ENCODE measurements around the gene RBM15B.
"Not testable (repeated sequence)": the region's sequence is repeated elsewhere in the genome, so short reads cannot be mapped to it uniquely, and the experiment has no call there.

The RBM15B gene

GRCh38 chr3:51360806-51361205 is 30.3 kb upstream of the RBM15B start:
- H3K4me3 ChIP-seq (ENCODE audit: low read length): no peak overlapping the region
- no peaks in the 10 kb centered on the region for H3K27me3 ChIP-seq (ENCODE audit: control insufficient read depth, insufficient read depth, low read length)
- H3K36me3 ChIP-seq (ENCODE audit: control insufficient read depth, low read depth, low read length): no peaks in the 10 kb centered on the region
- no peaks in the 10 kb centered on the region for H3K9me3 ChIP-seq (ENCODE audit: control insufficient read depth, low read depth, low read length)
- no peaks in the 10 kb centered on the region for H3K4me1 ChIP-seq (ENCODE audit: control insufficient read depth, low read depth, low read length)
- H3K9ac ChIP-seq (ENCODE audit: low read length): no peak overlapping the region
- no peak overlapping the region for H3K27ac ChIP-seq (ENCODE audit: low read length)

GRCh38 chr3:51361746-51362145 is 29.3 kb upstream of the RBM15B start:
- Histone ChIP-seq H3K9ac (ENCODE audit: low read length) (no peak overlapping the region), H3K4me3 (ENCODE audit: low read length) (no peak overlapping the region), H3K27ac (ENCODE audit: low read length) (no peak overlapping the region), H3K36me3 (ENCODE audit: control insufficient read depth, low read depth, low read length) (no peaks in the 10 kb centered on the region), H3K9me3 (ENCODE audit: control insufficient read depth, low read depth, low read length) (no peaks in the 10 kb centered on the region), H3K4me1 (ENCODE audit: control insufficient read depth, low read depth, low read length) (no peaks in the 10 kb centered on the region), H3K27me3 (ENCODE audit: control insufficient read depth, insufficient read depth, low read length) (no peaks in the 10 kb centered on the region)

GRCh38 chr3:51362476-51362875 is 28.6 kb upstream of the RBM15B start:
- Histone ChIP-seq H3K4me3 (ENCODE audit: low read length) (no peak overlapping the region), H3K4me1 (ENCODE audit: control insufficient read depth, low read depth, low read length) (no peaks in the 10 kb centered on the region), H3K27ac (ENCODE audit: low read length) (no peak overlapping the region), H3K27me3 (ENCODE audit: control insufficient read depth, insufficient read depth, low read length) (no peaks in the 10 kb centered on the region), H3K9ac (ENCODE audit: low read length) (no peak overlapping the region), H3K36me3 (ENCODE audit: control insufficient read depth, low read depth, low read length) (no peaks in the 10 kb centered on the region), H3K9me3 (ENCODE audit: control insufficient read depth, low read depth, low read length) (no peaks in the 10 kb centered on the region)

GRCh38 chr3:51368276-51368675 is 22.8 kb upstream of the RBM15B start:
- not testable (repeated sequence) for H3K9me3 ChIP-seq (ENCODE audit: control insufficient read depth, low read depth, low read length); H3K27me3 ChIP-seq (ENCODE audit: control insufficient read depth, insufficient read depth, low read length); H3K9ac ChIP-seq (ENCODE audit: low read length); H3K4me3 ChIP-seq (ENCODE audit: low read length); H3K4me1 ChIP-seq (ENCODE audit: control insufficient read depth, low read depth, low read length); H3K36me3 ChIP-seq (ENCODE audit: control insufficient read depth, low read depth, low read length); H3K27ac ChIP-seq (ENCODE audit: low read length)

GRCh38 chr3:51371943-51372557 is 19.0 kb upstream of the RBM15B start:
- H3K4me1 ChIP-seq (ENCODE audit: control insufficient read depth, low read depth, low read length): no peaks in the 10 kb centered on the region
- H3K9me3 ChIP-seq (ENCODE audit: control insufficient read depth, low read depth, low read length): no peaks in the 10 kb centered on the region
- no peak overlapping the region for H3K4me3 ChIP-seq (ENCODE audit: low read length)
- no peaks in the 10 kb centered on the region for H3K27me3 ChIP-seq (ENCODE audit: control insufficient read depth, insufficient read depth, low read length)
- H3K9ac ChIP-seq (ENCODE audit: low read length): no peak overlapping the region
- H3K27ac ChIP-seq (ENCODE audit: low read length): no peak overlapping the region
- H3K36me3 ChIP-seq (ENCODE audit: control insufficient read depth, low read depth, low read length): no peaks in the 10 kb centered on the region

- no peak overlapping the region for H3K9ac ChIP-seq (ENCODE audit: low read length)
- no peaks in the 10 kb centered on the region for H3K9me3 ChIP-seq (ENCODE audit: control insufficient read depth, low read depth, low read length)
- no peaks in the 10 kb centered on the region for H3K27me3 ChIP-seq (ENCODE audit: control insufficient read depth, insufficient read depth, low read length)
Measured at GRCh38 chr3:51373658-51374421, 17.2 kb upstream of the RBM15B start.

GRCh38 chr3:51374456-51374855 is 16.6 kb upstream of the RBM15B start:
- Histone ChIP-seq H3K9ac (ENCODE audit: low read length) (no peak overlapping the region), H3K27me3 (ENCODE audit: control insufficient read depth, insufficient read depth, low read length) (no peaks in the 10 kb centered on the region), H3K4me3 (ENCODE audit: low read length) (no peak overlapping the region), H3K9me3 (ENCODE audit: control insufficient read depth, low read depth, low read length) (no peaks in the 10 kb centered on the region), H3K36me3 (ENCODE audit: control insufficient read depth, low read depth, low read length) (no peaks in the 10 kb centered on the region), H3K27ac (ENCODE audit: low read length) (no peak overlapping the region), H3K4me1 (ENCODE audit: control insufficient read depth, low read depth, low read length) (no peaks in the 10 kb centered on the region)

More at GRCh38 chr3:51373658-51374421, 17.2 kb upstream of the RBM15B start:
- Histone ChIP-seq H3K36me3 (ENCODE audit: control insufficient read depth, low read depth, low read length) (no peaks in the 10 kb centered on the region), H3K4me1 (ENCODE audit: control insufficient read depth, low read depth, low read length) (no peaks in the 10 kb centered on the region), H3K27ac (ENCODE audit: low read length) (no peak overlapping the region), H3K4me3 (ENCODE audit: low read length) (no peak overlapping the region)

GRCh38 chr3:51375136-51375535 is 15.9 kb upstream of the RBM15B start:
- H3K4me1 ChIP-seq (ENCODE audit: control insufficient read depth, low read depth, low read length): no peaks in the 10 kb centered on the region
- no peak overlapping the region for H3K4me3 ChIP-seq (ENCODE audit: low read length)
- no peaks in the 10 kb centered on the region for H3K36me3 ChIP-seq (ENCODE audit: control insufficient read depth, low read depth, low read length)
- no peak overlapping the region for H3K27ac ChIP-seq (ENCODE audit: low read length)
- no peak overlapping the region for H3K9ac ChIP-seq (ENCODE audit: low read length)
- no peaks in the 10 kb centered on the region for H3K9me3 ChIP-seq (ENCODE audit: control insufficient read depth, low read depth, low read length)
- no peaks in the 10 kb centered on the region for H3K27me3 ChIP-seq (ENCODE audit: control insufficient read depth, insufficient read depth, low read length)

- Histone ChIP-seq H3K4me3 (ENCODE audit: low read length) (no peak overlapping the region), H3K9ac (ENCODE audit: low read length) (no peak overlapping the region), H3K27me3 (ENCODE audit: control insufficient read depth, insufficient read depth, low read length) (no peaks in the 10 kb centered on the region), H3K27ac (ENCODE audit: low read length) (no peak overlapping the region), H3K4me1 (ENCODE audit: control insufficient read depth, low read depth, low read length) (no peaks in the 10 kb centered on the region), H3K36me3 (ENCODE audit: control insufficient read depth, low read depth, low read length) (no peaks in the 10 kb centered on the region), H3K9me3 (ENCODE audit: control insufficient read depth, low read depth, low read length) (no peaks in the 10 kb centered on the region)
Measured at GRCh38 chr3:51375571-51375970, 15.5 kb upstream of the RBM15B start.

- Histone ChIP-seq H3K9ac (ENCODE audit: low read length) (no peak overlapping the region), H3K4me3 (ENCODE audit: low read length) (no peak overlapping the region), H3K27ac (ENCODE audit: low read length) (no peak overlapping the region), H3K9me3 (ENCODE audit: control insufficient read depth, low read depth, low read length) (no peaks in the 10 kb centered on the region), H3K4me1 (ENCODE audit: control insufficient read depth, low read depth, low read length) (no peaks in the 10 kb centered on the region), H3K27me3 (ENCODE audit: control insufficient read depth, insufficient read depth, low read length) (no peaks in the 10 kb centered on the region), H3K36me3 (ENCODE audit: control insufficient read depth, low read depth, low read length) (no peaks in the 10 kb centered on the region)
Measured at GRCh38 chr3:51378065-51378464, 13.0 kb upstream of the RBM15B start.

GRCh38 chr3:51378726-51379125 is 12.4 kb upstream of the RBM15B start:
- Histone ChIP-seq H3K9ac (ENCODE audit: low read length) (no peak overlapping the region), H3K36me3 (ENCODE audit: control insufficient read depth, low read depth, low read length) (no peaks in the 10 kb centered on the region), H3K27ac (ENCODE audit: low read length) (no peak overlapping the region), H3K4me1 (ENCODE audit: control insufficient read depth, low read depth, low read length) (peaks cover 5% of the 10 kb centered on the region), H3K27me3 (ENCODE audit: control insufficient read depth, insufficient read depth, low read length) (no peaks in the 10 kb centered on the region), H3K9me3 (ENCODE audit: control insufficient read depth, low read depth, low read length) (no peaks in the 10 kb centered on the region), H3K4me3 (ENCODE audit: low read length) (no peak overlapping the region)

- Histone ChIP-seq H3K27ac (ENCODE audit: low read length) (no peak overlapping the region), H3K9ac (ENCODE audit: low read length) (no peak overlapping the region), H3K36me3 (ENCODE audit: control insufficient read depth, low read depth, low read length) (no peaks in the 10 kb centered on the region), H3K27me3 (ENCODE audit: control insufficient read depth, insufficient read depth, low read length) (no peaks in the 10 kb centered on the region), H3K4me1 (ENCODE audit: control insufficient read depth, low read depth, low read length) (peaks cover 7% of the 10 kb centered on the region), H3K4me3 (ENCODE audit: low read length) (no peak overlapping the region), H3K9me3 (ENCODE audit: control insufficient read depth, low read depth, low read length) (no peaks in the 10 kb centered on the region)
Measured at GRCh38 chr3:51379301-51379700, 11.8 kb upstream of the RBM15B start.
